Smooth muscle cell (in vitro differentiated cells): ENCODE measurements around the gene PTP4A2. TPM values are rescaled to one million over a fixed set of nuclear protein-coding genes. Genes with fewer than 3 reads are reported as not detected.

Source experiments
- DNase-seq: peaks from one replicate; lab custom pipeline; 2025; ENCODE audit not compliant: unreplicated experiment; lab: John Stamatoyannopoulos, UW
- H2AFZ ChIP-seq: fragments of 200-600 bp; sonication (generic); 2 replicates; pipeline ENCODE4 v1.6.0; 2016; ENCODE audit warnings: antibody characterized with exemption, low read depth, mild to moderate bottlenecking
- H3F3A ChIP-seq: fragments of 200-600 bp; sonication (generic); 2 replicates; pipeline ENCODE4 v1.6.0; 2017; ENCODE audit warnings: antibody characterized with exemption, low read depth
- H3K27ac ChIP-seq: fragments of 200-600 bp; sonication (generic); 2 replicates; pipeline ENCODE4 v1.5.1; 2016; ENCODE audit warnings: low read depth, mild to moderate bottlenecking
- H3K27me3 ChIP-seq: fragments of 200-600 bp; sonication (generic); 2 replicates; pipeline ENCODE4 v1.6.1; 2016; ENCODE audit warnings: low read depth, mild to moderate bottlenecking
- H3K36me3 ChIP-seq: fragments of 200-600 bp; sonication (generic); 2 replicates; pipeline ENCODE4 v1.5.1; 2016; ENCODE audit warnings: low read depth
- H3K4me1 ChIP-seq: fragments of 200-600 bp; sonication (generic); 2 replicates; pipeline ENCODE4 v1.5.1; 2016; ENCODE audit warnings: low read depth
- H3K4me2 ChIP-seq: fragments of 200-600 bp; sonication (generic); 2 replicates; pipeline ENCODE4 v1.6.0; 2016; ENCODE audit warnings: mild to moderate bottlenecking
- H3K4me3 ChIP-seq: fragments of 200-600 bp; sonication (generic); 2 replicates; pipeline ENCODE4 v1.5.1; 2016; ENCODE audit warnings: mild to moderate bottlenecking
- H3K79me2 ChIP-seq: fragments of 200-600 bp; sonication (generic); 2 replicates; pipeline ENCODE4 v1.6.0; 2016; ENCODE audit warnings: low read depth, mild to moderate bottlenecking
- H3K9ac ChIP-seq: fragments of 200-600 bp; sonication (generic); 2 replicates; pipeline ENCODE4 v1.6.0; 2016; ENCODE audit warnings: low read depth
- H3K9me3 ChIP-seq: fragments of 200-600 bp; sonication (generic); replicated peaks from 2 replicates; pipeline ENCODE4 v1.5.1; 2016; ENCODE audit warnings: low read depth
- H4K20me1 ChIP-seq: fragments of 200-600 bp; sonication (generic); 2 replicates; pipeline ENCODE4 v1.6.0; 2016; ENCODE audit warnings: low read depth
- CTCF ChIP-seq: fragments of 200-600 bp; sonication (generic); IDR thresholded peaks from 2 replicates; pipeline ENCODE4 v1.5.1; 2017; ENCODE audit warnings: borderline replicate concordance, mild to moderate bottlenecking, antibody characterized with exemption; ENCODE audit not compliant: insufficient read depth, poor library complexity, severe bottlenecking
- WGBS: methylation state at CpG from one replicate; pipeline ENCODE4 v1.1.7; 2016; ENCODE audit warnings: low lambda C conversion rate; 5-methylcytosine and 5-hydroxymethylcytosine counted together
- polyA plus RNA-seq: library from polyadenylated mRNA; unstranded; fragments of >200 nt; fragmentation: Nextera tagmentation; extraction: Ambion mirVana; gene quantifications from 2 replicates; pipeline ENCODE4 v1.2.1, GENCODE V29; 2016
- total RNA-seq: library from RNA; depleted of rRNA; stranded (reverse); fragments of >200 nt; gene quantifications from 2 replicates; pipeline ENCODE4 v1.2.3, GENCODE V29; 2014

The PTP4A2 gene
- total and polyA plus RNA-seq, 2 experiments from 2014 or later: 334 to 460 TPM

GRCh38 chr1:31920956-31921355 is 17.2 kb downstream of the PTP4A2 start:
- H4K20me1 ChIP-seq: peaks cover 98% of the 10 kb centered on the region
- DNase-seq: no peak
- no peak for TF ChIP-seq CTCF

GRCh38 chr1:31919591-31919990 is 18.6 kb downstream of the PTP4A2 start:
- no peak for DNase-seq
- 99% methylated on average over 10 of the region's 10 CpGs for WGBS
- H3K79me2 ChIP-seq: peaks cover 98% of the 10 kb centered on the region

More at GRCh38 chr1:31920956-31921355, 17.2 kb downstream of the PTP4A2 start:
- peaks cover 98% of the 10 kb centered on the region for H3K79me2 ChIP-seq
- H3K36me3 ChIP-seq: no peaks in the 10 kb centered on the region
- peaks cover 17% of the 10 kb centered on the region for H3K4me1 ChIP-seq
- peaks cover 20% of the 10 kb centered on the region for H3F3A ChIP-seq
- H3K27me3 ChIP-seq: no peaks in the 10 kb centered on the region
- 93% methylated on average over 2 of the region's 2 CpGs for WGBS
- H3K9me3 ChIP-seq: no peaks in the 10 kb centered on the region
- no peak overlapping the region for H3K4me2 ChIP-seq
- peak overlapping the region; percentile 46 for H3K27ac ChIP-seq
- H3K4me3 ChIP-seq: no peak overlapping the region
- no peak overlapping the region for H2AFZ ChIP-seq
- H3K9ac ChIP-seq: no peak overlapping the region

GRCh38 chr1:31915438-31915837 is 22.7 kb downstream of the PTP4A2 start:
- no peak for DNase-seq
- peaks cover 11% of the 10 kb centered on the region for H3K36me3 ChIP-seq
- 97% methylated on average over 4 of the region's 4 CpGs for WGBS
- peaks cover 9% of the 10 kb centered on the region for H3K4me1 ChIP-seq
- H2AFZ ChIP-seq: no peak overlapping the region
- H3K9ac ChIP-seq: no peak overlapping the region
- H3K79me2 ChIP-seq: peaks cover 100% of the 10 kb centered on the region
- no peak for TF ChIP-seq CTCF
- no peak overlapping the region for H3K4me3 ChIP-seq
- H4K20me1 ChIP-seq: peaks cover 99% of the 10 kb centered on the region
- no peaks in the 10 kb centered on the region for H3K9me3 ChIP-seq
- no peaks in the 10 kb centered on the region for H3K27me3 ChIP-seq
- H3K27ac ChIP-seq: no peak overlapping the region
- peaks cover 7% of the 10 kb centered on the region for H3F3A ChIP-seq
- H3K4me2 ChIP-seq: no peak overlapping the region

More at GRCh38 chr1:31919591-31919990, 18.6 kb downstream of the PTP4A2 start:
- no peaks in the 10 kb centered on the region for H3K36me3 ChIP-seq
- H3K4me3 ChIP-seq: no peak overlapping the region
- TF ChIP-seq CTCF: no peak
- no peak overlapping the region for H3K4me2 ChIP-seq
- peaks cover 9% of the 10 kb centered on the region for H3K4me1 ChIP-seq
- peaks cover 20% of the 10 kb centered on the region for H3F3A ChIP-seq
- no peaks in the 10 kb centered on the region for H3K9me3 ChIP-seq
- peaks cover 98% of the 10 kb centered on the region for H4K20me1 ChIP-seq
- H3K27me3 ChIP-seq: no peaks in the 10 kb centered on the region
- no peak overlapping the region for H2AFZ ChIP-seq
- no peak overlapping the region for H3K27ac ChIP-seq
- no peak overlapping the region for H3K9ac ChIP-seq

- H3K4me2 ChIP-seq: no peak overlapping the region
- H3K27ac ChIP-seq: no peak overlapping the region
- no peak for DNase-seq
- H3K4me3 ChIP-seq: no peak overlapping the region
- WGBS: 99% methylated on average over 3 of the region's 3 CpGs
- no peaks in the 10 kb centered on the region for H3K9me3 ChIP-seq
- peaks cover 85% of the 10 kb centered on the region for H3K79me2 ChIP-seq
- H3K27me3 ChIP-seq: no peaks in the 10 kb centered on the region
- peaks cover 9% of the 10 kb centered on the region for H3K4me1 ChIP-seq
- no peak overlapping the region for H3K9ac ChIP-seq
- H2AFZ ChIP-seq: no peak overlapping the region
- peaks cover 12% of the 10 kb centered on the region for H3F3A ChIP-seq
- peaks cover 100% of the 10 kb centered on the region for H4K20me1 ChIP-seq
- TF ChIP-seq CTCF: no peak
- peaks cover 11% of the 10 kb centered on the region for H3K36me3 ChIP-seq
Observed at GRCh38 chr1:31913968-31914367, 24.2 kb downstream of the PTP4A2 start.
